ENCODE results near the gene HNRNPL.

The HNRNPL gene

GRCh38 chr19:38849860-38850435 is at the start of gene HNRNPL:
TSS of gene HNRNPL (minus strand) at chr19:38849986. CDS start at chr19:38849966, 20 bp downstream.
- Histone ChIP-seq H3K9me3 (ENCODE audit: insufficient read depth, low read length, severe bottlenecking) (no peaks in the 10 kb centered on the region), H3K27ac (ENCODE audit: low read length) (peak within 1 kb of the TSS; percentile 93), H2AFZ (ENCODE audit: low read depth, low read length) (peak within 1 kb of the TSS; percentile 72), H3K4me3 (ENCODE audit: low read depth in 1 of 2, low read length in 2 of 2) (peak within 1 kb of the TSS; percentile 44 to 78), H3K27me3 (ENCODE audit: insufficient read depth, low read length, poor library complexity) (no peaks in the 10 kb centered on the region), H3K4me1 (ENCODE audit: insufficient read depth, low read length) (peaks cover 57% of the 10 kb centered on the region), H3K4me2 (ENCODE audit: insufficient read depth, low read length) (peak within 1 kb of the TSS; percentile 92), H3K79me2 (ENCODE audit: insufficient read depth, low read length) (peaks cover 52% of the 10 kb centered on the region), H3K9ac (ENCODE audit: low read depth, low read length) (peak within 1 kb of the TSS; percentile 99), H3K36me3 (ENCODE audit: insufficient read depth, low read length) (peaks cover 42% of the 10 kb centered on the region), H4K20me1 (ENCODE audit: insufficient read depth, low read length) (peaks cover 41% of the 10 kb centered on the region)
- DNase-seq (no peak), ATAC-seq (ENCODE audit: insufficient read depth, low read depth) (peak; percentile 74)
- peak; percentile 42 for TF ChIP-seq CTCF (IDR thresholded peaks at IDR 0.05; ENCODE audit: borderline replicate concordance, extremely low read depth, low read length, poor library complexity, severe bottlenecking)
- no peak for TF ChIP-seq EZH2 (IDR thresholded peaks at IDR 0.05; ENCODE audit: borderline replicate concordance, low read depth, low read length, severe bottlenecking)

DNA sequence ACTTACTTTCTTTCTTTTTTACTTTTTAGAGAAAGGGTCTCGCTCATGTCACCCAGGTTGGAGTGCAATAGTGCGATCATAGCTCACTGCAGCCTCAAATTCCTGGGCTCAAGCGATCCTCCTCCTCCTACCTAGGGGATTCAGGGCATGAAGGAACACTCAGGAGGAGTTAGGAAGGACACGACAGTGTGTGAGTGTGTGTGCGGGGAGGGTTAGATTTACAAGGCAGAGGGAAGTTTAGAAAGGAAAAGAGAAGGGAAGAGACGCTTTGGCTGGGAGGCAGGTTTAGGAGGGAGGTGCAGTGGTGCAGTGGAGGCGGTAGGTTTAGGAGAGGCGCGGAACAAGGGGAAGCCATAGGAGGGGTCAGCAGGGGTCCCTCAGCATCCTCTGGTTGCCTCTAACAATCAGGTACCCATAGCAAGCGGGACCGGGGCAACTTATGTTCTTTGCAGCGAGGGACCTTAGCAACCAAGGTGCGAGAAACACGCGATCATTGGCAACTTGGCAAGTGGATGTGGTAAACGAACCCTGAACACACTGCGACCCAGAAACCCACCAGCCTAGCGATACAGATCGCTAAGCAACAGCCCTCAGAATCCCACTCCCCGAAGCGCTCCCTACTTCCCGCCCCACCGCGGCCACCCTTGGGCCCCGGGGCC is 49.1 kb upstream of the HNRNPL start:
- ATAC-seq (ENCODE audit: insufficient read depth, low read depth) (no peak), DNase-seq (no peak)
- Histone ChIP-seq H2AFZ (ENCODE audit: low read depth, low read length) (peak overlapping the region; percentile 81), H3K4me3 (ENCODE audit: low read depth in 1 of 2, low read length in 2 of 2) (peak overlapping the region; percentile 34 to 61; a peak in 3 of 4 replicates), H3K4me1 (ENCODE audit: insufficient read depth, low read length) (peaks cover 34% of the 10 kb centered on the region), H3K9me3 (ENCODE audit: insufficient read depth, low read length, severe bottlenecking) (peaks cover 3% of the 10 kb centered on the region), H3K79me2 (ENCODE audit: insufficient read depth, low read length) (peaks cover 51% of the 10 kb centered on the region), H3K9ac (ENCODE audit: low read depth, low read length) (peak overlapping the region; percentile 62), H4K20me1 (ENCODE audit: insufficient read depth, low read length) (peaks cover 6% of the 10 kb centered on the region), H3K27me3 (ENCODE audit: insufficient read depth, low read length, poor library complexity) (no peaks in the 10 kb centered on the region), H3K4me2 (ENCODE audit: insufficient read depth, low read length) (peak overlapping the region; percentile 97), H3K36me3 (ENCODE audit: insufficient read depth, low read length) (peaks cover 3% of the 10 kb centered on the region; the same call in 1 of the 2 replicates), H3K27ac (ENCODE audit: low read length) (peak overlapping the region; percentile 53)
- TF ChIP-seq EZH2 (IDR thresholded peaks at IDR 0.05; ENCODE audit: borderline replicate concordance, low read depth, low read length, severe bottlenecking) (no peak), CTCF (IDR thresholded peaks at IDR 0.05; ENCODE audit: borderline replicate concordance, extremely low read depth, low read length, poor library complexity, severe bottlenecking) (no peak)

DNA sequence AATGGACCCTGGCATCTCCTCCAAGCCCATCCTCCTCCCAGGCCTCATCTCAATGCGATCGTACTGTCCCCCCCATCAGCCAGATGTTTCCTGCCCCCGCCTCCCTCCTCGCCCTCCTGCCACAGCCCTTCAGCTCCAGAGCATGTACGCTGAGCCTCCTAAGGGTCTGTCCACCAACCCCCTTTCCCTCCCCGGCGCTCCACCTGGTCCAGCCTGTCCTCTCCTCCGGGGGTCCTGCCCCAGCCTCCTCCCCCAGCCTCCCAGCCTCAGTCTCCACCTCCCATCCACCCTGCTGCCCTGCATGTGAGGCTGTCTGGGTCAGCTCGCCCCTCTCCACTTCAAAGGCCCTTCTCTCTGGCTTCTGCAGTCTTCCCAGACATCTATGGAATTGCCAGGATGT is 45.2 kb upstream of the HNRNPL start:
- H3K9me3 ChIP-seq (ENCODE audit: insufficient read depth, low read length, severe bottlenecking), result no peaks in the 10 kb centered on the region
- H3K36me3 ChIP-seq (ENCODE audit: insufficient read depth, low read length), result peaks cover 7% of the 10 kb centered on the region
- TF ChIP-seq CTCF (IDR thresholded peaks at IDR 0.05; ENCODE audit: borderline replicate concordance, extremely low read depth, low read length, poor library complexity, severe bottlenecking) (no peak), EZH2 (IDR thresholded peaks at IDR 0.05; ENCODE audit: borderline replicate concordance, low read depth, low read length, severe bottlenecking) (no peak)
- 0 out of 2 replicates have a peak overlapping the region, but pooled peaks have one; percentile 18 for H3K9ac ChIP-seq (ENCODE audit: low read depth, low read length)
- no peak overlapping the region for H3K4me3 ChIP-seq (ENCODE audit: low read depth in 1 of 2, low read length in 2 of 2)
- peaks cover 16% of the 10 kb centered on the region for H3K4me1 ChIP-seq (ENCODE audit: insufficient read depth, low read length)
- ATAC-seq (ENCODE audit: insufficient read depth, low read depth) (no peak), DNase-seq (no peak)
- H3K79me2 ChIP-seq (ENCODE audit: insufficient read depth, low read length), result peaks cover 22% of the 10 kb centered on the region
- H2AFZ ChIP-seq (ENCODE audit: low read depth, low read length), result no peak overlapping the region
- H3K4me2 ChIP-seq (ENCODE audit: insufficient read depth, low read length), result no peak overlapping the region
- H4K20me1 ChIP-seq (ENCODE audit: insufficient read depth, low read length), result peaks cover 6% of the 10 kb centered on the region
- no peak overlapping the region for H3K27ac ChIP-seq (ENCODE audit: low read length)
- no peaks in the 10 kb centered on the region for H3K27me3 ChIP-seq (ENCODE audit: insufficient read depth, low read length, poor library complexity)

Measured in DND-41 (cell line).